Gastrocnemius medialis (tissue), 4 donors: Measurements from ENCODE around the gene ATRNL1.

Experiments used
- CTCF ChIP-seq, 5 experiments: fragments of 450-650 bp in 3 of 5; fragments of 200-600 bp in 2 of 5; sonication (generic) in 2 of 5; IDR thresholded peaks in 4 of 5; conservative IDR thresholded peaks in 1 of 5; 1 replicate in 4 of 5; 2 replicates in 1 of 5; pipeline ENCODE4 v1.5.1; 2016 to 2019; ENCODE audit warnings: antibody characterized with exemption in 5 of 5, mild to moderate bottlenecking in 3 of 5, moderate library complexity in 3 of 5
- POLR2A ChIP-seq, 2 donors: fragments of 450-650 bp; IDR thresholded peaks; one replicate each; pipeline ENCODE4 v1.6.1; 2017; ENCODE audit warnings: antibody characterized with exemption in 2 of 2, mild to moderate bottlenecking in 2 of 2, moderate library complexity in 2 of 2

- TF ChIP-seq POLR2A (IDR thresholded peaks at IDR 0.05), result no peak
- no peak for TF ChIP-seq CTCF (IDR thresholded peaks at IDR 0.05 in 4 of 5, conservative IDR thresholded peaks at IDR 0.05 in 1 of 5)
Observed at GRCh38 chr10:115572740-115573455, 479.7 kb downstream of the ATRNL1 start.
